Gastroesophageal sphincter (tissue), 3 donors: ENCODE results near the gene ACTN2.

Experiments
- EP300 ChIP-seq: sonication (generic); formaldehyde crosslinking; IDR thresholded peaks from one replicate; pipeline ENCODE4 v1.6.1; 2017; ENCODE audit warnings: antibody characterized with exemption, mild to moderate bottlenecking
- POLR2A ChIP-seq, 2 donors: fragments of 450-650 bp; IDR thresholded peaks; one replicate each; pipeline ENCODE4 v1.6.1; 2017; ENCODE audit warnings: antibody characterized with exemption in 2 of 2, mild to moderate bottlenecking in 2 of 2, moderate library complexity in 1 of 2
- POLR2AphosphoS5 ChIP-seq: sonication (generic); formaldehyde crosslinking; IDR thresholded peaks from one replicate; pipeline ENCODE4 v1.6.1; 2017; ENCODE audit warnings: antibody characterized with exemption
- TF ChIP-seq, protein P1 (sequence below), 4 experiments: fragments of 200-600 bp in 2 of 4; fragments of 450-650 bp in 2 of 4; sonication (generic) in 1 of 4; IDR thresholded peaks; one replicate each; pipeline ENCODE4 v1.5.1; 2017 to 2019; ENCODE audit warnings: antibody characterized with exemption in 4 of 4, mild to moderate bottlenecking in 2 of 4, moderate library complexity in 2 of 4

DNA sequence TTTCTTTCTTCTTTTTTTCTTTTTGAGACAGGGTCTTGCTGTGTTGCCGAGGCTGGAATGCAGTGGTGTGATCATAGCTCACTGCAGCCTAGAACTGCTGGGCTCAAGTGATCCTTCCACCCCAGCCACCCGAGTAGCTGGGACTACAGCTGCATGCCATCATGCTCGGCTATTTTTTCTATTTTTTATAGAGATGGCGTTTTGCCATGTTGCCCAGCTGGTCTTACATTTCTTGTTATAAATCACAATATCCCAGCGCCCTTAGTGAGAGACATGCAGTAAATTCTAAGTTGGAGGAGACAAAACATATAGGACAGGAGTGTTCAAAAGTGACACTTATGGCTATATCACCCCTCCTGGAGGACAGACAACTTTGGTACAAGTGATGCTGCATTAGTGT lies 31.3 kb upstream of the ACTN2 start:
- TF ChIP-seq, protein P1, sequence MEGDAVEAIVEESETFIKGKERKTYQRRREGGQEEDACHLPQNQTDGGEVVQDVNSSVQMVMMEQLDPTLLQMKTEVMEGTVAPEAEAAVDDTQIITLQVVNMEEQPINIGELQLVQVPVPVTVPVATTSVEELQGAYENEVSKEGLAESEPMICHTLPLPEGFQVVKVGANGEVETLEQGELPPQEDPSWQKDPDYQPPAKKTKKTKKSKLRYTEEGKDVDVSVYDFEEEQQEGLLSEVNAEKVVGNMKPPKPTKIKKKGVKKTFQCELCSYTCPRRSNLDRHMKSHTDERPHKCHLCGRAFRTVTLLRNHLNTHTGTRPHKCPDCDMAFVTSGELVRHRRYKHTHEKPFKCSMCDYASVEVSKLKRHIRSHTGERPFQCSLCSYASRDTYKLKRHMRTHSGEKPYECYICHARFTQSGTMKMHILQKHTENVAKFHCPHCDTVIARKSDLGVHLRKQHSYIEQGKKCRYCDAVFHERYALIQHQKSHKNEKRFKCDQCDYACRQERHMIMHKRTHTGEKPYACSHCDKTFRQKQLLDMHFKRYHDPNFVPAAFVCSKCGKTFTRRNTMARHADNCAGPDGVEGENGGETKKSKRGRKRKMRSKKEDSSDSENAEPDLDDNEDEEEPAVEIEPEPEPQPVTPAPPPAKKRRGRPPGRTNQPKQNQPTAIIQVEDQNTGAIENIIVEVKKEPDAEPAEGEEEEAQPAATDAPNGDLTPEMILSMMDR (IDR thresholded peaks at IDR 0.05) = no peak
- TF ChIP-seq POLR2AphosphoS5 (no peak), POLR2A (IDR thresholded peaks at IDR 0.05) (no peak), EP300 (no peak)
